Measurements from ENCODE around the gene HRH1.

Gene HRH1

GRCh38 chr3:11146773-11147660 is 7.3 kb upstream of the HRH1 start:
- no peaks in the 10 kb centered on the region; the same call in 1 of the 2 replicates for H3K4me1 ChIP-seq (ENCODE audit: control insufficient read depth, insufficient read depth, low read length)
- TF ChIP-seq ZNF776 (tag by site-specific recombination; IDR thresholded peaks at IDR 0.05; ENCODE audit: borderline replicate concordance), result no peak
- peak; percentile 60 for TF ChIP-seq ZBTB48 (tag by site-specific recombination; IDR thresholded peaks at IDR 0.05)
- TF ChIP-seq ZNF677 (tag by site-specific recombination; IDR thresholded peaks at IDR 0.05), result 0 out of 2 replicates have a peak, but pooled peaks have one; percentile 25
- no peak for TF ChIP-seq ZNF777 (tag by site-specific recombination; IDR thresholded peaks at IDR 0.05; ENCODE audit: borderline replicate concordance)
- no peak for TF ChIP-seq ZNF514 (tag by site-specific recombination; IDR thresholded peaks at IDR 0.05)
- no peak for TF ChIP-seq PRDM4 (tag by site-specific recombination; IDR thresholded peaks at IDR 0.05)
- TF ChIP-seq, protein P1, sequence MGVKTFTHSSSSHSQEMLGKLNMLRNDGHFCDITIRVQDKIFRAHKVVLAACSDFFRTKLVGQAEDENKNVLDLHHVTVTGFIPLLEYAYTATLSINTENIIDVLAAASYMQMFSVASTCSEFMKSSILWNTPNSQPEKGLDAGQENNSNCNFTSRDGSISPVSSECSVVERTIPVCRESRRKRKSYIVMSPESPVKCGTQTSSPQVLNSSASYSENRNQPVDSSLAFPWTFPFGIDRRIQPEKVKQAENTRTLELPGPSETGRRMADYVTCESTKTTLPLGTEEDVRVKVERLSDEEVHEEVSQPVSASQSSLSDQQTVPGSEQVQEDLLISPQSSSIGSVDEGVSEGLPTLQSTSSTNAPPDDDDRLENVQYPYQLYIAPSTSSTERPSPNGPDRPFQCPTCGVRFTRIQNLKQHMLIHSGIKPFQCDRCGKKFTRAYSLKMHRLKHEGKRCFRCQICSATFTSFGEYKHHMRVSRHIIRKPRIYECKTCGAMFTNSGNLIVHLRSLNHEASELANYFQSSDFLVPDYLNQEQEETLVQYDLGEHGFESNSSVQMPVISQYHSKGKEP (tag by site-specific recombination; IDR thresholded peaks at IDR 0.05), result no peak
- H3K27ac ChIP-seq (ENCODE audit: extremely low read depth, low read depth, low read length), result no peak overlapping the region
- ChIA-PET POLR2A (no interaction called here), CTCF (interaction anchor here (0.6 kb wide), 1 partner anchor 11 kb away, joined by 3 read pairs; no protein-coding TSS in a partner anchor)
- no peaks in the 10 kb centered on the region for H3K9me3 ChIP-seq (ENCODE audit: control insufficient read depth, insufficient read depth, low read depth, low read length)
- no peaks in the 10 kb centered on the region for H3K36me3 ChIP-seq (ENCODE audit: control insufficient read depth in 2 of 2, insufficient read depth in 1 of 2, low read length in 2 of 2)
- no peak overlapping the region for H3K4me3 ChIP-seq (ENCODE audit: low read depth, low read length)

DNA sequence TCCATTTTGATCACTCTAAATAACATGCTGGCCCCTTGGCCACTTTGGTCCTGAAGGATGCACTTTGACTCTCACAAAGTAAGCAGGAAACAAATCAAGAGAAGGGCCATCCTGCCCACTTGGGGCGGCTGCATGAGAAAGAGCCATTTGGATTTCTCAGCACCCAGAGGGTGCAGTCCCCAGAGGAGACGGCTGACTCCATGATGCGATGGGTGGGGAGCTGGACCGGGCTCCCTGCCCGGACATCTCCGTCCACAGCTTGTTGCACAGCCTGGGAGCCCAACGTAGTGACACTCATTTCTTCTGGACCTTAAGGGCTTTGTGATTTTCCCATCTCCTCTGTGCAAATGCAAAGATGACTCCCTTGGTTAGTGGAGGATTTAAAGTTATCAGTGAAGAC is 4.0 kb upstream of the HRH1 start:
- TF ChIP-seq ZNF426 (tag by site-specific recombination; IDR thresholded peaks at IDR 0.05) (no peak), ZNF157 (tag by site-specific recombination; IDR thresholded peaks at IDR 0.05) (no peak), ZNF501 (tag by site-specific recombination; IDR thresholded peaks at IDR 0.05) (no peak), ZNF768 (tag by site-specific recombination; IDR thresholded peaks at IDR 0.05) (no peak), ZNF561 (tag by site-specific recombination; IDR thresholded peaks at IDR 0.05; ENCODE audit: borderline replicate concordance) (no peak), ZNF37A (tag by site-specific recombination; IDR thresholded peaks at IDR 0.05) (no peak), ZNF19 (tag by site-specific recombination; IDR thresholded peaks at IDR 0.05; ENCODE audit: low read depth) (no peak), ZNF324 (tag by site-specific recombination; IDR thresholded peaks at IDR 0.05) (no peak), TCF7L2 (IDR thresholded peaks at IDR 0.05; ENCODE audit: borderline replicate concordance, low read depth, low read length) (no peak), KLF9 (tag by site-specific recombination; IDR thresholded peaks at IDR 0.05; ENCODE audit: low read depth) (no peak)
- TF ChIP-seq, protein P2, sequence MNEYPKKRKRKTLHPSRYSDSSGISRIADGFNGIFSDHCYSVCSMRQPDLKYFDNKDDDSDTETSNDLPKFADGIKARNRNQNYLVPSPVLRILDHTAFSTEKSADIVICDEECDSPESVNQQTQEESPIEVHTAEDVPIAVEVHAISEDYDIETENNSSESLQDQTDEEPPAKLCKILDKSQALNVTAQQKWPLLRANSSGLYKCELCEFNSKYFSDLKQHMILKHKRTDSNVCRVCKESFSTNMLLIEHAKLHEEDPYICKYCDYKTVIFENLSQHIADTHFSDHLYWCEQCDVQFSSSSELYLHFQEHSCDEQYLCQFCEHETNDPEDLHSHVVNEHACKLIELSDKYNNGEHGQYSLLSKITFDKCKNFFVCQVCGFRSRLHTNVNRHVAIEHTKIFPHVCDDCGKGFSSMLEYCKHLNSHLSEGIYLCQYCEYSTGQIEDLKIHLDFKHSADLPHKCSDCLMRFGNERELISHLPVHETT (tag by site-specific recombination; IDR thresholded peaks at IDR 0.05), result no peak
- TF ChIP-seq, protein P3, sequence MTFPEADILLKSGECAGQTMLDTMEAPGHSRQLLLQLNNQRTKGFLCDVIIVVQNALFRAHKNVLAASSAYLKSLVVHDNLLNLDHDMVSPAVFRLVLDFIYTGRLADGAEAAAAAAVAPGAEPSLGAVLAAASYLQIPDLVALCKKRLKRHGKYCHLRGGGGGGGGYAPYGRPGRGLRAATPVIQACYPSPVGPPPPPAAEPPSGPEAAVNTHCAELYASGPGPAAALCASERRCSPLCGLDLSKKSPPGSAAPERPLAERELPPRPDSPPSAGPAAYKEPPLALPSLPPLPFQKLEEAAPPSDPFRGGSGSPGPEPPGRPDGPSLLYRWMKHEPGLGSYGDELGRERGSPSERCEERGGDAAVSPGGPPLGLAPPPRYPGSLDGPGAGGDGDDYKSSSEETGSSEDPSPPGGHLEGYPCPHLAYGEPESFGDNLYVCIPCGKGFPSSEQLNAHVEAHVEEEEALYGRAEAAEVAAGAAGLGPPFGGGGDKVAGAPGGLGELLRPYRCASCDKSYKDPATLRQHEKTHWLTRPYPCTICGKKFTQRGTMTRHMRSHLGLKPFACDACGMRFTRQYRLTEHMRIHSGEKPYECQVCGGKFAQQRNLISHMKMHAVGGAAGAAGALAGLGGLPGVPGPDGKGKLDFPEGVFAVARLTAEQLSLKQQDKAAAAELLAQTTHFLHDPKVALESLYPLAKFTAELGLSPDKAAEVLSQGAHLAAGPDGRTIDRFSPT (tag by site-specific recombination; IDR thresholded peaks at IDR 0.05), result no peak
- peaks cover 5% of the 10 kb centered on the region for H3K4me1 ChIP-seq (ENCODE audit: control insufficient read depth, insufficient read depth, low read length)
- no peaks in the 10 kb centered on the region for H3K36me3 ChIP-seq (ENCODE audit: control insufficient read depth in 2 of 2, insufficient read depth in 1 of 2, low read length in 2 of 2)
- H3K9me3 ChIP-seq (ENCODE audit: control insufficient read depth, insufficient read depth, low read depth, low read length), result no peaks in the 10 kb centered on the region
- no peak overlapping the region for H3K4me3 ChIP-seq (ENCODE audit: low read depth, low read length)
- no peak overlapping the region for H3K27ac ChIP-seq (ENCODE audit: extremely low read depth, low read depth, low read length)
- CTCF ChIA-PET, result interaction anchor here (1.2 kb wide), 1 partner anchor 90 kb away, joined by 5 read pairs; no protein-coding TSS in a partner anchor
- POLR2A ChIA-PET, result no interaction called here

All from HEK293 (cell line).